Cerebellar cortex (tissue), 1 donor: ENCODE results near the gene AGPAT2.

Experiments
- DNase-seq: peaks from one replicate; pipeline ENCODE4 v3.0.0-alpha.2; 2015; ENCODE audit warnings: low spot score

The AGPAT2 gene

GRCh38 chr9:136661641-136662325, 25.5 kb downstream of the AGPAT2 start:
- no peak for DNase-seq

GRCh38 chr9:136660971-136661550, 26.2 kb downstream of the AGPAT2 start:
- DNase-seq = no peak

- DNase-seq = no peak
Measured at GRCh38 chr9:136659861-136660784, 27.1 kb downstream of the AGPAT2 start.

GRCh38 chr9:136658849-136659535, 28.3 kb downstream of the AGPAT2 start:
- DNase-seq = no peak

GRCh38 chr9:136657974-136658848, 29.0 kb downstream of the AGPAT2 start:
- no peak for DNase-seq

GRCh38 chr9:136656795-136657611, 30.3 kb downstream of the AGPAT2 start:
- DNase-seq = no peak

- DNase-seq = no peak
Measured at GRCh38 chr9:136656183-136656738, 31.0 kb downstream of the AGPAT2 start.

- no peak for DNase-seq
Measured at GRCh38 chr9:136655536-136656182, 31.6 kb downstream of the AGPAT2 start.

GRCh38 chr9:136654820-136655535, 32.3 kb downstream of the AGPAT2 start:
- DNase-seq = no peak

- DNase-seq = no peak
Measured at GRCh38 chr9:136653323-136654079, 33.8 kb downstream of the AGPAT2 start.

GRCh38 chr9:136651860-136652259, 35.4 kb downstream of the AGPAT2 start:
- no peak for DNase-seq

GRCh38 chr9:136650648-136651047, 36.6 kb downstream of the AGPAT2 start:
- no peak for DNase-seq

GRCh38 chr9:136650021-136650420, 37.2 kb downstream of the AGPAT2 start:
- no peak for DNase-seq

GRCh38 chr9:136648751-136649150, 38.5 kb downstream of the AGPAT2 start:
- no peak for DNase-seq

- no peak for DNase-seq
Measured at GRCh38 chr9:136646827-136647711, 40.2 kb downstream of the AGPAT2 start.

GRCh38 chr9:136645903-136646754, 41.1 kb downstream of the AGPAT2 start:
- no peak for DNase-seq
